Activated CD8-positive, alpha-beta memory T cell treated with anti-CD3 and anti-CD28 coated beads, Interleukin-2, amount 10 ng/mL, durations not matched to agents 7 days and 5 days (primary cell): ENCODE data around the gene ADRA2B. TPM values are rescaled to one million over a fixed set of nuclear protein-coding genes. Genes with fewer than 3 reads are reported as not detected.
"Not testable (repeated sequence)": the region's sequence is repeated elsewhere in the genome, so short reads cannot be mapped to it uniquely, and the experiment has no call there.

Experiments used
- ATAC-seq: fragments of 150-1000 bp; cut with Tn5 transposase; one replicate; pipeline ENCODE4 v1.10.0; 2021; ENCODE audit warnings: moderate library complexity
- CTCF ChIA-PET: fragments of 350-600 bp; sonication (Branson Sonifier 250); formaldehyde crosslinking; loops from one replicate; lab custom pipeline; 2021; ENCODE audit warnings: antibody characterized with exemption; lab: Charles Lee
- DNase-seq: peaks from one replicate; pipeline ENCODE4 v3.0.0-alpha.2; 2020
- H3K27ac Mint-ChIP-seq: one replicate; pipeline ENCODE4 v1.8.0; 2021; ENCODE audit warnings: mild to moderate bottlenecking, mixed read lengths
- H3K27me3 Mint-ChIP-seq: one replicate; pipeline ENCODE4 v1.8.0; 2021; ENCODE audit warnings: mixed read lengths
- H3K36me3 Mint-ChIP-seq: one replicate; pipeline ENCODE4 v1.8.0; 2021; ENCODE audit warnings: mild to moderate bottlenecking, mixed read lengths
- H3K4me1 Mint-ChIP-seq: one replicate; pipeline ENCODE4 v1.8.0; 2021; ENCODE audit warnings: mixed read lengths
- H3K4me3 Mint-ChIP-seq: one replicate; pipeline ENCODE4 v1.8.0; 2021; ENCODE audit warnings: mild to moderate bottlenecking, moderate library complexity, mixed read lengths
- H3K9me3 Mint-ChIP-seq: one replicate; pipeline ENCODE4 v1.8.0; 2022; ENCODE audit warnings: low read depth, mixed read lengths
- total RNA-seq, 2 experiments: library from RNA; stranded (reverse); gene quantifications; one replicate each; pipeline ENCODE4 v1.2.3, GENCODE V29; 2021

Gene ADRA2B
- total RNA-seq, 2 experiments from 2014 or later, result 0.09 to 0.15 TPM

GRCh38 chr2:96089356-96090195, 26.8 kb downstream of the ADRA2B start:
- CTCF ChIA-PET, result interaction anchor here (1.5 kb wide), 1 partner anchor 27 kb away, joined by 4 read pairs; no protein-coding TSS in a partner anchor
- DNase-seq (peak; percentile 35), ATAC-seq (no peak)
- Mint-ChIP-seq H3K4me1 (no peaks in the 10 kb centered on the region), H3K9me3 (no peaks in the 10 kb centered on the region), H3K27ac (no peak overlapping the region), H3K4me3 (no peak overlapping the region), H3K27me3 (peaks cover 21% of the 10 kb centered on the region), H3K36me3 (no peaks in the 10 kb centered on the region)

DNA sequence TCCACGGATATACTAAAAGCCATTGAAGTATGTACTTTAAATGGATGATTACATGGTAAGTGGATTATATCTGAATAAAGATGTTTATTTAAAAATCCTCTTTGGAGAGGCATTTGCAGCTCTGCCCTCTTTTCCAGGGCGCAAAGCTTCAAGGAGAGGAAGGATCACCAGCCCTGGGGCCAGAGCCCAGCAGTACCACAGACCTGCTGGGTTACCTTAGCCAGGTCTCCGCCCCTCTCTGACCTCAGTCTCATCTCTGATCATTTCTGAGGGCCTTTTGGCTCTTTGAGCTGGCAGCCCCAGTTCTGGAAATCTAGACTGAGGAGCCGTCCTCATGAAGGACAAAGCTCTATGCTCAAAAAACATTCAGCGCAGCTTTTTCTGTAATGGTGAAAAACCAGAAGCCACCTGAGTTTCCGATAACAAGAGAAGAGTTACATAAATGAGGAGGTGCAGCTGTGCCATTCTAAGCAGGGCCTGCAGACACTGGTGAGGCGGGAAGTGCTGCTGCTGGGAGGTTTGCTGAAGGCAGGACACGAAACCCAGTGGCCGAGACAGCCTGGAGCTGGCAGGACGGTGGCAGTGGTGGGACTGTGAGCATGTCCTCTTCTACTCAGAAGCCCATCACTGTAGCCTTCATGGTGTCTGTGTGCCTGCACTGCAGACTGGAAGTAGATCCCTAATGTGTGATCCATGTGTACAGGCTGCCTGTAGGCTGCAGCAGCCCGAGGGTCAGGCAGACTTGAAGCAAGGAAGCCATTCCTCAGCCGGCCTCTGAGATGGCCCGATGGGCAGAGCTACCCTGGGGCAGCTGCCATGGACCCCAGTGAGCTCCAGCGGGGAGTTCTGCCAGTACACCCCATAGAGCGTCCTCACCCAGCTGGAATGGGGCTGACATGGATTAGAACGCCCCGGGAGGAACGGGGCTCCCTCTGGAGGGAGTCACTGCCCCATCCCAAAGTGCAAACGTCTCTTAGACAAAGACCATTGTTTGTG, 27.7 kb downstream of the ADRA2B start:
- ATAC-seq, result no peak
- H3K4me1 Mint-ChIP-seq, result no peaks in the 10 kb centered on the region

DNA sequence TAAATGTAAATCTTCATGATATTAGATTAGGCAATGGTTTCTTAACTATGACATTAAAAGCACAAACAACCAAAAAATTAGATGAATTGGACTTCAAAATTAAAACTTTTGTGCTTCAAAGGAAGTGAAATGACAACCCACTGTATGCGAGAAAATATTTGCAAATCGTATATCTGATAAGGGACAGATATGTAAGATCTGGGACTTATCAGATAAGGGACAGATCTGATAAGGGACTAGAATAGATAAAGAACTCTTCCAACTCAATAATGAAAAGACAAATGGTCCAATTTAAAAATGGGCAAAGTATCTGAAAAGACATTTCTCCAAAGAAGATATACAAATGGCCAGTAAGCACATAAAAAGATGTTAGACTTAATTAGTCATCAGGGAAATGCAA, 29.2 kb downstream of the ADRA2B start:
- ATAC-seq, result no peak
- Mint-ChIP-seq H3K4me1 (no peaks in the 10 kb centered on the region), H3K4me3 (no peak overlapping the region), H3K27me3 (peaks cover 10% of the 10 kb centered on the region), H3K27ac (no peak overlapping the region), H3K36me3 (no peaks in the 10 kb centered on the region), H3K9me3 (no peaks in the 10 kb centered on the region)
- DNase-seq, result no peak
- CTCF ChIA-PET, result no interaction called here

More for the DNA sequence above, 27.7 kb downstream of the ADRA2B start:
- CTCF ChIA-PET, result interaction anchor here (1.5 kb wide), 1 partner anchor 28 kb away, joined by 4 read pairs; no protein-coding TSS in a partner anchor
- H3K9me3 Mint-ChIP-seq, result no peaks in the 10 kb centered on the region
- no peak overlapping the region for H3K27ac Mint-ChIP-seq
- peak; percentile 33 for DNase-seq
- no peak overlapping the region for H3K4me3 Mint-ChIP-seq
- peaks cover 12% of the 10 kb centered on the region for H3K27me3 Mint-ChIP-seq
- H3K36me3 Mint-ChIP-seq, result no peaks in the 10 kb centered on the region

DNA sequence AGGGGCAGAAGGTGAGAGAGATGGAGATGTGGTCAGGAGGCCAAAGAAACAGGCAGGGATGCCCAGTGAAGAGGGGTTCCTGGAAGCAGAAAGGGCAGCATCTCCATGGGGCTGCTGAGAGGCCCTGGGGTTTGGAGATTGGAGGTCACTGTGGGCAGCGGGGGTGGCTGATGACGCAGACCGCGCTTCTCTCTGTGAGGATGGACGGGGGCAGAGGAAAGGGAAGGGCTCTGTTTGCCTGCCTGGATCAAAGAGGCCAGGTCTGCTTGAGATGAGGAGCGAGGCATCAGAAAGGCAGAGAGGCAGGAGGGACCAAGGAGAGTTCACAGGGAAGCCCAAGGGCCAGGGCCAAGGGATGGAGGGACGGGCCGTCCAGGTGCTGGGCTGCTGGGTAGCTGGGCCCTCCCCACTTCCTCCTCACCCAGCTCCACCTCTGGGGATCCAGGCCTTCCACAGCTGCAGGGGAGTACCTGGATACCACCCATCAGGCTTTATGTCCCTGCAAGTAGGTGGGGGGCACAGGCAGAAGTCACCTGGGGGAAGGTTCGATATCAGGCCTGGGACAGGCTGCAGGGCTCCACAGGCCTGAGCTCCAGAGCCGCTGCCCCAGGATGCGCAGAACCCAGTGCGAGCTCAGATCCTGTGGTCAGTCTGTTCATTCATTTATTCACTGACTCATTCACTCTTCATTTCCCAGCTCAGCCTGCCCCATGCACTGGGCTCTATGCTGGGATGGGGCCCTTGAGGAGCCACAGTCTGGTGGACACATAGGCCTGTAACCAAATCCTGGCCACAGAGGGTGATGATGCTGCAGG, 30.6 kb downstream of the ADRA2B start:
- H3K27me3 Mint-ChIP-seq, result peaks cover 13% of the 10 kb centered on the region
- H3K4me1 Mint-ChIP-seq, result no peaks in the 10 kb centered on the region
- no peak overlapping the region for H3K4me3 Mint-ChIP-seq
- H3K27ac Mint-ChIP-seq, result no peak overlapping the region
- ATAC-seq, result no peak
- peak; percentile 31 for DNase-seq
- H3K36me3 Mint-ChIP-seq, result no peaks in the 10 kb centered on the region
- H3K9me3 Mint-ChIP-seq, result no peaks in the 10 kb centered on the region
- CTCF ChIA-PET, result no interaction called here

- DNase-seq, result peak; percentile 5
- not testable (repeated sequence) for H3K27ac Mint-ChIP-seq, H3K4me1 Mint-ChIP-seq
Observed at GRCh38 chr2:96084858-96085518, 31.4 kb downstream of the ADRA2B start.

GRCh38 chr2:96083989-96084857, 32.1 kb downstream of the ADRA2B start:
- no peaks in the 10 kb centered on the region for H3K4me1 Mint-ChIP-seq
- CTCF ChIA-PET, result no interaction called here
- no peak for ATAC-seq
- H3K9me3 Mint-ChIP-seq, result no peaks in the 10 kb centered on the region
- H3K4me3 Mint-ChIP-seq, result no peak overlapping the region
- no peaks in the 10 kb centered on the region for H3K36me3 Mint-ChIP-seq
- peak; percentile 26 for DNase-seq
- H3K27me3 Mint-ChIP-seq, result peaks cover 26% of the 10 kb centered on the region
- no peak overlapping the region for H3K27ac Mint-ChIP-seq

More at GRCh38 chr2:96084858-96085518, 31.4 kb downstream of the ADRA2B start:
- H3K9me3 Mint-ChIP-seq, ATAC-seq, H3K4me3 Mint-ChIP-seq, CTCF ChIA-PET, H3K36me3 Mint-ChIP-seq: not testable (repeated sequence)
- peaks cover 20% of the 10 kb centered on the region for H3K27me3 Mint-ChIP-seq

DNA sequence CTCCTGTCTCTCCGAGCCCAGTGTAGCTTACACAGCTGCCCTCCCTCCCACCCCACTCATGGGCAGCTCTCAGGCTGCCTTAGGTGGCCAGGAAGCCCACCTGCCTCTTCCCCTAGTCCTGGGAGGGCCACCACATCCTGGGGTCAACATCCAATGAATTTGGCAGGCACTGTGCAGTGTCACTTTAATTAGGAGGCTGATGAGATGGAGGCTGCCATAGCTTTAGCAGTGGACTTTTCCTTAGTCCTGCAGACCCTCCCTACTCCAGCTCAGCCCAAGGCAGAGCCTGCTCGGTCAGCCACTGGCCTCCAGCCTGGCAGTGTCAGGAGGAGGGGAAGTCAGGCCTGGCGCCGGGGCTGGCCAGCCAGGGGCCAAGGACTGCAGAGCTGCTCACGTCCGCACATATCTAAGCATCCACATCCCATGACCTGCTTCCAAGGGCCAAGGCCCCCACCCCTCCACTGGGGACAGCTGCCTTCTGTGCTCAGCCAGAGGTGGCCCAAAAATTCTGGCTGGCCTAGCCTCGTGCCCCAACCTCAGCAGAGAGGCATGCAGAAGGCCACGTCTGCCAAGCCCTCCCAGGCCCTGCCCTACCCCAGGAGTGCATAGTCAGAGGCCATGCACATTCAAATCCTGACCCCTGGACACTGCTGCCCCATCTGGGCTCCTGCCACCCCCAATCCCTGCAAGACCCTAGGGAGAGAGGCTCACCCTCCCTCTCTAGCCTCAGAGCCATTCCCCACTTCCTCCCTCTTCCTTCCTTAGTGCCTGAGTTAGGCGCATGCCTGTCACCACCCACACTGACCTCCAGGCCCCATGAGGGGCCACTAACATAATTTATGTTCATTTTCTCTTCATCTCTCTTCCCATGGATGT, 33.1 kb downstream of the ADRA2B start:
- Mint-ChIP-seq H3K27ac (no peak overlapping the region), H3K4me1 (no peaks in the 10 kb centered on the region), H3K4me3 (no peak overlapping the region), H3K27me3 (peaks cover 28% of the 10 kb centered on the region), H3K9me3 (no peaks in the 10 kb centered on the region), H3K36me3 (no peaks in the 10 kb centered on the region)
- ATAC-seq (no peak), DNase-seq (peak; percentile 16)
- CTCF ChIA-PET, result no interaction called here

- CTCF ChIA-PET, result no interaction called here
- H3K27me3 Mint-ChIP-seq, result peaks cover 35% of the 10 kb centered on the region
- H3K4me3 Mint-ChIP-seq, result no peak overlapping the region
- H3K27ac Mint-ChIP-seq, result no peak overlapping the region
- H3K36me3 Mint-ChIP-seq, result no peaks in the 10 kb centered on the region
- no peaks in the 10 kb centered on the region for H3K4me1 Mint-ChIP-seq
- DNase-seq (peak; percentile 16), ATAC-seq (no peak)
- H3K9me3 Mint-ChIP-seq, result no peaks in the 10 kb centered on the region
Observed at GRCh38 chr2:96082211-96083063, 33.9 kb downstream of the ADRA2B start.

DNA sequence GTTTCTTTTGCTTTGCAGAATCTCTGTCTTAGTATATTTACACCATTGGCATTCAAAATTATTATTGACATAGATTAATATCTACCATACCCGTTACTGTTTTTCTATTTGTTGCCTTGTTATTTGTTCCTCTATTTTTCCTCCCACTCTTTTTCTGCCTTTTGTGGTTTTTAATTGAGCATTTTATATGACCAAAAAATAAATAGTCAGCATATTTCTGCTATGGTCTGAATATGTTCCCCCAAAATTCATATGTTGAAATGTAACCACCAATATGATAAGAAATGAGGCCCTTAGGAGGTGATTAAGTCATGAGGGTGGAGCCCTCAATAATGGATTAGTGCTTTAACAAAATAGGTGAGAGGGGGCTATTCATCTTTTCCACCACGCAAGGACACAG, 35.3 kb downstream of the ADRA2B start:
- Mint-ChIP-seq H3K27ac (no peak overlapping the region), H3K4me3 (no peak overlapping the region), H3K27me3 (peaks cover 27% of the 10 kb centered on the region), H3K9me3 (no peaks in the 10 kb centered on the region), H3K36me3 (no peaks in the 10 kb centered on the region), H3K4me1 (no peaks in the 10 kb centered on the region)
- CTCF ChIA-PET, result no interaction called here
- DNase-seq, result no peak
- no peak for ATAC-seq

- H3K4me3 Mint-ChIP-seq, result no peak overlapping the region
- H3K27ac Mint-ChIP-seq, result no peak overlapping the region
- DNase-seq (no peak), ATAC-seq (no peak)
- CTCF ChIA-PET, result no interaction called here
- H3K36me3 Mint-ChIP-seq, result no peaks in the 10 kb centered on the region
- H3K27me3 Mint-ChIP-seq, result peaks cover 24% of the 10 kb centered on the region
- H3K9me3 Mint-ChIP-seq, result peaks cover 2% of the 10 kb centered on the region
- no peaks in the 10 kb centered on the region for H3K4me1 Mint-ChIP-seq
Observed at GRCh38 chr2:96075199-96075771, 41.1 kb downstream of the ADRA2B start.
